IMR-90 (cell line): ENCODE measurements around the gene ACACA.

Experiments used
- BHLHE40 ChIP-seq: fragments of 150-350 bp; IDR thresholded peaks from 2 replicates; pipeline ENCODE4 v1.6.1; 2016; ENCODE audit warnings: mild to moderate bottlenecking, low read depth, low read length
- CEBPB ChIP-seq: IDR thresholded peaks from 2 replicates; pipeline ENCODE4 v1.6.1; 2012; ENCODE audit warnings: low read depth, low read length, improper control_type of control experiment
- CHD1 ChIP-seq: IDR thresholded peaks from 2 replicates; pipeline ENCODE4 v1.6.1; 2012; ENCODE audit warnings: low read depth, low read length, improper control_type of control experiment
- CTCF ChIP-seq: conservative IDR thresholded peaks from 2 replicates; pipeline ENCODE4 v1.5.1; 2012; ENCODE audit warnings: mild to moderate bottlenecking, low read depth, low read length, improper control_type of control experiment
- MAFK ChIP-seq: IDR thresholded peaks from 2 replicates; pipeline ENCODE4 v1.6.1; 2012; ENCODE audit warnings: low read depth, low read length, improper control_type of control experiment
- MAZ ChIP-seq: IDR thresholded peaks from 2 replicates; pipeline ENCODE4 v1.6.1; 2012; ENCODE audit warnings: low read depth, mild to moderate bottlenecking, low read length, improper control_type of control experiment, moderate library complexity, borderline replicate concordance
- MXI1 ChIP-seq: IDR thresholded peaks from 2 replicates; pipeline ENCODE4 v1.6.1; 2012; ENCODE audit warnings: low read depth, mild to moderate bottlenecking, low read length, moderate library complexity, borderline replicate concordance
- POLR2A ChIP-seq: IDR thresholded peaks from 2 replicates; pipeline ENCODE4 v1.6.1; 2012; ENCODE audit warnings: mild to moderate bottlenecking, low read depth, low read length
- RAD21 ChIP-seq: IDR thresholded peaks from 2 replicates; pipeline ENCODE4 v1.6.1; 2012; ENCODE audit warnings: low read length, improper control_type of control experiment
- RFX5 ChIP-seq: IDR thresholded peaks from 2 replicates; pipeline ENCODE4 v1.8.0; 2012; ENCODE audit warnings: low read depth, mild to moderate bottlenecking, low read length, moderate library complexity
- SMC3 ChIP-seq: fragments of 150-350 bp; IDR thresholded peaks from 2 replicates; pipeline ENCODE4 v1.6.1; 2016; ENCODE audit warnings: low read depth, mild to moderate bottlenecking, antibody characterized with exemption, low read length, moderate library complexity

- TF ChIP-seq CTCF (no peak), CEBPB (no peak), MXI1 (no peak), POLR2A (no peak), RAD21 (no peak), BHLHE40 (no peak), SMC3 (no peak), RFX5 (no peak), MAZ (no peak), MAFK (no peak), CHD1 (no peak)
These were observed 106.0 kb downstream of the ACACA start for GRCh38 chr17:37300683-37301082.
